HEK293 (cell line): Measurements from ENCODE around the gene ACTA1.

Experiments used
- CTCF ChIA-PET: fragments of 350-600 bp; formaldehyde crosslinking; extraction: SDS; loops from one replicate; lab custom pipeline; 2021; ENCODE audit warnings: antibody characterized with exemption; lab: Yijun Ruan, JAX
- POLR2A ChIA-PET: fragments of 300-600 bp; formaldehyde crosslinking; extraction: SDS; loops from one replicate; lab custom pipeline; 2020; ENCODE audit warnings: antibody characterized with exemption, inconsistent platforms; lab: Yijun Ruan, JAX
- H3K27ac ChIP-seq: fragments of 200-500 bp; sonication (Bioruptor generic); 2 replicates; pipeline ENCODE4 v1.5.1; 2014; ENCODE audit warnings: low read depth, low read length, control low read depth, inconsistent platforms; ENCODE audit errors: extremely low read depth
- H3K36me3 ChIP-seq, 2 experiments: fragments of 200-500 bp in 1 of 2; sonication (Bioruptor generic) in 1 of 2; 1 replicate in 1 of 2; 2 replicates in 1 of 2; pipeline ENCODE4 v1.5.1; 2014 to 2017; ENCODE audit warnings: inconsistent platforms in 2 of 2, low read length in 2 of 2; ENCODE audit not compliant: control insufficient read depth in 2 of 2, insufficient read depth in 1 of 2
- H3K4me1 ChIP-seq: fragments of 200-500 bp; sonication (Bioruptor generic); 2 replicates; pipeline ENCODE4 v1.5.1; 2014; ENCODE audit warnings: mild to moderate bottlenecking, low read length, inconsistent platforms; ENCODE audit not compliant: control insufficient read depth, insufficient read depth
- H3K4me3 ChIP-seq: 2 replicates; pipeline ENCODE4 v1.5.1; 2011; ENCODE audit warnings: low read depth, mild to moderate bottlenecking, control low read depth, low read length, moderate library complexity
- H3K9me3 ChIP-seq: fragments of 200-500 bp; sonication (Bioruptor generic); 2 replicates; pipeline ENCODE4 v1.5.1; 2014; ENCODE audit warnings: low read depth, low read length, inconsistent platforms; ENCODE audit not compliant: control insufficient read depth, insufficient read depth
- MZF1 ChIP-seq: fragments of 450-650 bp; formaldehyde crosslinking; IDR thresholded peaks from 2 replicates; pipeline ENCODE4 v1.5.1; 2017; ENCODE audit warnings: missing biosample characterization, missing genetic modification characterization, borderline replicate concordance
- OVOL3 ChIP-seq: fragments of 450-650 bp; formaldehyde crosslinking; IDR thresholded peaks from 2 replicates; pipeline ENCODE4 v1.5.1; 2016; ENCODE audit warnings: missing biosample characterization, missing genetic modification characterization
- ZFP69B ChIP-seq: fragments of 450-650 bp; formaldehyde crosslinking; IDR thresholded peaks from 2 replicates; pipeline ENCODE4 v1.5.1; 2016; ENCODE audit warnings: missing biosample characterization, missing genetic modification characterization
- ZNF157 ChIP-seq: fragments of 450-650 bp; formaldehyde crosslinking; IDR thresholded peaks from 2 replicates; pipeline ENCODE4 v1.5.1; 2016; ENCODE audit warnings: missing biosample characterization, missing genetic modification characterization
- ZNF19 ChIP-seq: fragments of 450-650 bp; formaldehyde crosslinking; IDR thresholded peaks from 2 replicates; pipeline ENCODE4; 2016; ENCODE audit warnings: missing biosample characterization, missing genetic modification characterization, low read depth
- ZNF341 ChIP-seq: fragments of 450-650 bp; formaldehyde crosslinking; IDR thresholded peaks from 2 replicates; pipeline ENCODE4; 2016; ENCODE audit warnings: low read depth, missing biosample characterization, missing genetic modification characterization
- ZNF501 ChIP-seq: fragments of 450-650 bp; formaldehyde crosslinking; IDR thresholded peaks from 2 replicates; pipeline ENCODE4 v1.5.1; 2016; ENCODE audit warnings: missing biosample characterization, missing genetic modification characterization
- ZNF555 ChIP-seq: fragments of 450-650 bp; formaldehyde crosslinking; conservative IDR thresholded peaks from 2 replicates; pipeline ENCODE4 v1.5.1; 2017; ENCODE audit warnings: missing biosample characterization, mild to moderate bottlenecking, missing genetic modification characterization, inconsistent platforms
- ZNF560 ChIP-seq: fragments of 450-650 bp; formaldehyde crosslinking; IDR thresholded peaks from 2 replicates; pipeline ENCODE4 v1.5.1; 2017; ENCODE audit warnings: missing biosample characterization, missing genetic modification characterization, borderline replicate concordance
- ZNF660 ChIP-seq: fragments of 450-650 bp; IDR thresholded peaks from 2 replicates; pipeline ENCODE4 v1.5.1; 2018; ENCODE audit warnings: missing biosample characterization, mild to moderate bottlenecking, missing genetic modification characterization
- ZNF677 ChIP-seq: fragments of 450-650 bp; IDR thresholded peaks from 2 replicates; pipeline ENCODE4 v1.5.0; 2018; ENCODE audit warnings: missing biosample characterization, mild to moderate bottlenecking, missing genetic modification characterization, moderate library complexity
- ZNF747 ChIP-seq: fragments of 450-650 bp; formaldehyde crosslinking; IDR thresholded peaks from 2 replicates; pipeline ENCODE4 v1.5.1; 2016; ENCODE audit warnings: missing biosample characterization, missing genetic modification characterization
- ZNF791 ChIP-seq: fragments of 450-650 bp; formaldehyde crosslinking; IDR thresholded peaks from 2 replicates; pipeline ENCODE4 v1.5.1; 2016; ENCODE audit warnings: missing biosample characterization, missing genetic modification characterization
- TF ChIP-seq, protein P1 (sequence below): fragments of 450-650 bp; formaldehyde crosslinking; IDR thresholded peaks from 2 replicates; pipeline ENCODE4 v1.5.1; 2016; ENCODE audit warnings: missing biosample characterization, missing genetic modification characterization
- TF ChIP-seq, protein P2 (sequence below): fragments of 450-650 bp; formaldehyde crosslinking; IDR thresholded peaks from 2 replicates; pipeline ENCODE4 v1.5.1; 2016; ENCODE audit warnings: missing biosample characterization, missing genetic modification characterization
- TF ChIP-seq, protein P3 (sequence below): fragments of 450-650 bp; formaldehyde crosslinking; IDR thresholded peaks from 2 replicates; pipeline ENCODE4 v1.5.1; 2016; ENCODE audit warnings: missing biosample characterization, missing genetic modification characterization, borderline replicate concordance
- TF ChIP-seq, protein P4 (sequence below): fragments of 450-650 bp; formaldehyde crosslinking; IDR thresholded peaks from 2 replicates; pipeline ENCODE4 v1.5.1; 2016; ENCODE audit warnings: missing biosample characterization, missing genetic modification characterization
- TF ChIP-seq, protein P5 (sequence below): fragments of 450-650 bp; formaldehyde crosslinking; IDR thresholded peaks from 2 replicates; pipeline ENCODE4 v1.5.1; 2016; ENCODE audit warnings: missing biosample characterization, missing genetic modification characterization

ACTA1 gene

DNA sequence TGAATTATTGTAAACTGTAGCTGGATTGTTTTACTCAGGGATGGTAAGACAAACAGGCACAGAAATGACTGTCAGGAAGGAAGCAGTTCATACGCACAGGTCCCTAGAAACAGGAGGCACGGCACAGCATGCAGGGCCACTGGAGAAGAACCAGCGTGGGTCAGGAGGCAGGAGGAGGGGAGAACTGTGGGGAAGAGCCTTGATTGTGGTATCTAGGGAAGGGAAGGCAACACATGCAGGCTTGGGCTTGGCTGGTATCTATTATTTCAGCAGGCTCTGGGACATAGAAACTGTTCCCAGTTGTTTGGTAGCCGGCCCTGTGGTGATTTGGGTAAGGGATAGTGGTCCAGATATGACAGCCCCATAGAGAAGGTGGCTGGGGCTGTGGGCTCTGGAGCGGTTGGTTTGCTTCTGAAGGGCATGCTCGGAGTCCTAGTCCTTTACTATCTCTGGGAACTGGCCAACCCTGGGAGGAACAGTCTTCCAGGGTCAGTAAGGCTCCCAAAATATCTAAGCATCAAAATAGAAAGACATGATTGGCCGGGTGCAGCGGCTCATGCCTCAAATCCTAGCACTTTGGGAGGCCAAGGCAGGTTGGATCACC is 47.9 kb downstream of the ACTA1 start:
- no peaks in the 10 kb centered on the region for H3K9me3 ChIP-seq
- no peaks in the 10 kb centered on the region for H3K36me3 ChIP-seq
- ChIA-PET CTCF (interaction anchor here (0.8 kb wide), 1 partner anchor 88 kb away, joined by 3 read pairs; no protein-coding TSS in a partner anchor), POLR2A (no interaction called here)
- TF ChIP-seq, protein P1, sequence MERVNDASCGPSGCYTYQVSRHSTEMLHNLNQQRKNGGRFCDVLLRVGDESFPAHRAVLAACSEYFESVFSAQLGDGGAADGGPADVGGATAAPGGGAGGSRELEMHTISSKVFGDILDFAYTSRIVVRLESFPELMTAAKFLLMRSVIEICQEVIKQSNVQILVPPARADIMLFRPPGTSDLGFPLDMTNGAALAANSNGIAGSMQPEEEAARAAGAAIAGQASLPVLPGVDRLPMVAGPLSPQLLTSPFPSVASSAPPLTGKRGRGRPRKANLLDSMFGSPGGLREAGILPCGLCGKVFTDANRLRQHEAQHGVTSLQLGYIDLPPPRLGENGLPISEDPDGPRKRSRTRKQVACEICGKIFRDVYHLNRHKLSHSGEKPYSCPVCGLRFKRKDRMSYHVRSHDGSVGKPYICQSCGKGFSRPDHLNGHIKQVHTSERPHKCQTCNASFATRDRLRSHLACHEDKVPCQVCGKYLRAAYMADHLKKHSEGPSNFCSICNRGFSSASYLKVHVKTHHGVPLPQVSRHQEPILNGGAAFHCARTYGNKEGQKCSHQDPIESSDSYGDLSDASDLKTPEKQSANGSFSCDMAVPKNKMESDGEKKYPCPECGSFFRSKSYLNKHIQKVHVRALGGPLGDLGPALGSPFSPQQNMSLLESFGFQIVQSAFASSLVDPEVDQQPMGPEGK (tag by site-specific recombination) = no peak
- TF ChIP-seq ZNF341 (tag by site-specific recombination) = 0 out of 2 replicates have a peak, but pooled peaks have one; percentile 39
- H3K4me1 ChIP-seq = no peaks in the 10 kb centered on the region
- H3K4me3 ChIP-seq = no peak overlapping the region
- no peak overlapping the region for H3K27ac ChIP-seq

DNA sequence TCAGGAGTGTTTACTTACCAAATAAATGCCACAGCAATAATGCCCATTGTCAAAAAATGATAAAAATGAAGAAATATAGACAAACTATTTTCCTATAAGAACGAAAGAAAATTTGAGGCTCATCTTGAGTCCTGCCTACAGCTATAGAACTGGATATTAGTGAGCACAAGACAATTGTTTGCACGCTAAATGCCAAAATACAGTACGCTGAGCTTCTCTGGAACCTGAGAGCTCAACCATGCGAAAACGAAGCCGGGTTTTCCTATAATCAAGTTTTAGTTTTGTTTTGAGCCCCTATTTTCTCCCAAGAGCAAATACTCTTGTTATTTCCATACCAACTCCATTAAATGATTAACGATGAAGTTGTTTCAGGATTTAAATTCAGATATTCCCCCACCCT is 49.1 kb downstream of the ACTA1 start:
- CTCF ChIA-PET = interaction anchor here (0.7 to 0.8 kb wide), 2 partner anchors 89 to 158 kb away, joined by 3 to 4 read pairs; no protein-coding TSS in a partner anchor
- POLR2A ChIA-PET = no interaction called here
- Histone ChIP-seq H3K27ac (no peak overlapping the region), H3K4me3 (no peak overlapping the region), H3K9me3 (no peaks in the 10 kb centered on the region), H3K4me1 (no peaks in the 10 kb centered on the region), H3K36me3 (no peaks in the 10 kb centered on the region)
- TF ChIP-seq OVOL3 = no peak
- TF ChIP-seq ZFP69B = no peak
- TF ChIP-seq, protein P2, sequence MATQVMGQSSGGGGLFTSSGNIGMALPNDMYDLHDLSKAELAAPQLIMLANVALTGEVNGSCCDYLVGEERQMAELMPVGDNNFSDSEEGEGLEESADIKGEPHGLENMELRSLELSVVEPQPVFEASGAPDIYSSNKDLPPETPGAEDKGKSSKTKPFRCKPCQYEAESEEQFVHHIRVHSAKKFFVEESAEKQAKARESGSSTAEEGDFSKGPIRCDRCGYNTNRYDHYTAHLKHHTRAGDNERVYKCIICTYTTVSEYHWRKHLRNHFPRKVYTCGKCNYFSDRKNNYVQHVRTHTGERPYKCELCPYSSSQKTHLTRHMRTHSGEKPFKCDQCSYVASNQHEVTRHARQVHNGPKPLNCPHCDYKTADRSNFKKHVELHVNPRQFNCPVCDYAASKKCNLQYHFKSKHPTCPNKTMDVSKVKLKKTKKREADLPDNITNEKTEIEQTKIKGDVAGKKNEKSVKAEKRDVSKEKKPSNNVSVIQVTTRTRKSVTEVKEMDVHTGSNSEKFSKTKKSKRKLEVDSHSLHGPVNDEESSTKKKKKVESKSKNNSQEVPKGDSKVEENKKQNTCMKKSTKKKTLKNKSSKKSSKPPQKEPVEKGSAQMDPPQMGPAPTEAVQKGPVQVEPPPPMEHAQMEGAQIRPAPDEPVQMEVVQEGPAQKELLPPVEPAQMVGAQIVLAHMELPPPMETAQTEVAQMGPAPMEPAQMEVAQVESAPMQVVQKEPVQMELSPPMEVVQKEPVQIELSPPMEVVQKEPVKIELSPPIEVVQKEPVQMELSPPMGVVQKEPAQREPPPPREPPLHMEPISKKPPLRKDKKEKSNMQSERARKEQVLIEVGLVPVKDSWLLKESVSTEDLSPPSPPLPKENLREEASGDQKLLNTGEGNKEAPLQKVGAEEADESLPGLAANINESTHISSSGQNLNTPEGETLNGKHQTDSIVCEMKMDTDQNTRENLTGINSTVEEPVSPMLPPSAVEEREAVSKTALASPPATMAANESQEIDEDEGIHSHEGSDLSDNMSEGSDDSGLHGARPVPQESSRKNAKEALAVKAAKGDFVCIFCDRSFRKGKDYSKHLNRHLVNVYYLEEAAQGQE (tag by site-specific recombination) = no peak
- no peak for TF ChIP-seq MZF1 (tag by site-specific recombination)
- TF ChIP-seq ZNF555 (tag by site-specific recombination) = no peak
- TF ChIP-seq ZNF501 (tag by site-specific recombination) = no peak
- TF ChIP-seq ZNF677 (tag by site-specific recombination) = no peak
- TF ChIP-seq ZNF660 (tag by site-specific recombination) = no peak
- TF ChIP-seq, protein P3, sequence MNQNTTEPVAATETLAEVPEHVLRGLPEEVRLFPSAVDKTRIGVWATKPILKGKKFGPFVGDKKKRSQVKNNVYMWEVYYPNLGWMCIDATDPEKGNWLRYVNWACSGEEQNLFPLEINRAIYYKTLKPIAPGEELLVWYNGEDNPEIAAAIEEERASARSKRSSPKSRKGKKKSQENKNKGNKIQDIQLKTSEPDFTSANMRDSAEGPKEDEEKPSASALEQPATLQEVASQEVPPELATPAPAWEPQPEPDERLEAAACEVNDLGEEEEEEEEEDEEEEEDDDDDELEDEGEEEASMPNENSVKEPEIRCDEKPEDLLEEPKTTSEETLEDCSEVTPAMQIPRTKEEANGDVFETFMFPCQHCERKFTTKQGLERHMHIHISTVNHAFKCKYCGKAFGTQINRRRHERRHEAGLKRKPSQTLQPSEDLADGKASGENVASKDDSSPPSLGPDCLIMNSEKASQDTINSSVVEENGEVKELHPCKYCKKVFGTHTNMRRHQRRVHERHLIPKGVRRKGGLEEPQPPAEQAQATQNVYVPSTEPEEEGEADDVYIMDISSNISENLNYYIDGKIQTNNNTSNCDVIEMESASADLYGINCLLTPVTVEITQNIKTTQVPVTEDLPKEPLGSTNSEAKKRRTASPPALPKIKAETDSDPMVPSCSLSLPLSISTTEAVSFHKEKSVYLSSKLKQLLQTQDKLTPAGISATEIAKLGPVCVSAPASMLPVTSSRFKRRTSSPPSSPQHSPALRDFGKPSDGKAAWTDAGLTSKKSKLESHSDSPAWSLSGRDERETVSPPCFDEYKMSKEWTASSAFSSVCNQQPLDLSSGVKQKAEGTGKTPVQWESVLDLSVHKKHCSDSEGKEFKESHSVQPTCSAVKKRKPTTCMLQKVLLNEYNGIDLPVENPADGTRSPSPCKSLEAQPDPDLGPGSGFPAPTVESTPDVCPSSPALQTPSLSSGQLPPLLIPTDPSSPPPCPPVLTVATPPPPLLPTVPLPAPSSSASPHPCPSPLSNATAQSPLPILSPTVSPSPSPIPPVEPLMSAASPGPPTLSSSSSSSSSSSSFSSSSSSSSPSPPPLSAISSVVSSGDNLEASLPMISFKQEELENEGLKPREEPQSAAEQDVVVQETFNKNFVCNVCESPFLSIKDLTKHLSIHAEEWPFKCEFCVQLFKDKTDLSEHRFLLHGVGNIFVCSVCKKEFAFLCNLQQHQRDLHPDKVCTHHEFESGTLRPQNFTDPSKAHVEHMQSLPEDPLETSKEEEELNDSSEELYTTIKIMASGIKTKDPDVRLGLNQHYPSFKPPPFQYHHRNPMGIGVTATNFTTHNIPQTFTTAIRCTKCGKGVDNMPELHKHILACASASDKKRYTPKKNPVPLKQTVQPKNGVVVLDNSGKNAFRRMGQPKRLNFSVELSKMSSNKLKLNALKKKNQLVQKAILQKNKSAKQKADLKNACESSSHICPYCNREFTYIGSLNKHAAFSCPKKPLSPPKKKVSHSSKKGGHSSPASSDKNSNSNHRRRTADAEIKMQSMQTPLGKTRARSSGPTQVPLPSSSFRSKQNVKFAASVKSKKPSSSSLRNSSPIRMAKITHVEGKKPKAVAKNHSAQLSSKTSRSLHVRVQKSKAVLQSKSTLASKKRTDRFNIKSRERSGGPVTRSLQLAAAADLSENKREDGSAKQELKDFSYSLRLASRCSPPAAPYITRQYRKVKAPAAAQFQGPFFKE (tag by site-specific recombination) = no peak
- no peak for TF ChIP-seq ZNF747 (tag by site-specific recombination)
- TF ChIP-seq ZNF19 (tag by site-specific recombination) = no peak
- TF ChIP-seq, protein P4, sequence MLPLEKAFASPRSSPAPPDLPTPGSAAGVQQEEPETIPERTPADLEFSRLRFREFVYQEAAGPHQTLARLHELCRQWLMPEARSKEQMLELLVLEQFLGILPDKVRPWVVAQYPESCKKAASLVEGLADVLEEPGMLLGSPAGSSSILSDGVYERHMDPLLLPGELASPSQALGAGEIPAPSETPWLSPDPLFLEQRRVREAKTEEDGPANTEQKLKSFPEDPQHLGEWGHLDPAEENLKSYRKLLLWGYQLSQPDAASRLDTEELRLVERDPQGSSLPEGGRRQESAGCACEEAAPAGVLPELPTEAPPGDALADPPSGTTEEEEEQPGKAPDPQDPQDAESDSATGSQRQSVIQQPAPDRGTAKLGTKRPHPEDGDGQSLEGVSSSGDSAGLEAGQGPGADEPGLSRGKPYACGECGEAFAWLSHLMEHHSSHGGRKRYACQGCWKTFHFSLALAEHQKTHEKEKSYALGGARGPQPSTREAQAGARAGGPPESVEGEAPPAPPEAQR (tag by site-specific recombination) = no peak
- TF ChIP-seq, protein P5, sequence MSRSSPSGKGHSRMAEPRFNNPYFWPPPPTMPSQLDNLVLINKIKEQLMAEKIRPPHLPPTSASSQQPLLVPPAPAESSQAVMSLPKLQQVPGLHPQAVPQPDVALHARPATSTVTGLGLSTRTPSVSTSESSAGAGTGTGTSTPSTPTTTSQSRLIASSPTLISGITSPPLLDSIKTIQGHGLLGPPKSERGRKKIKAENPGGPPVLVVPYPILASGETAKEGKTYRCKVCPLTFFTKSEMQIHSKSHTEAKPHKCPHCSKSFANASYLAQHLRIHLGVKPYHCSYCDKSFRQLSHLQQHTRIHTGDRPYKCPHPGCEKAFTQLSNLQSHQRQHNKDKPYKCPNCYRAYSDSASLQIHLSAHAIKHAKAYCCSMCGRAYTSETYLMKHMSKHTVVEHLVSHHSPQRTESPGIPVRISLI (tag by site-specific recombination) = no peak
- TF ChIP-seq ZNF791 (tag by site-specific recombination) = no peak
- no peak for TF ChIP-seq ZNF560
- no peak for TF ChIP-seq ZNF157 (tag by site-specific recombination)
